Ishikawa (cell line): ENCODE results near the gene KLHL28.

ENCODE experiments used
- CEBPB ChIP-seq: IDR thresholded peaks from 2 replicates; pipeline ENCODE4 v1.6.1; 2012
- CREB1 ChIP-seq: IDR thresholded peaks from 2 replicates; pipeline ENCODE4 v1.6.1; 2012; ENCODE audit warnings: low read depth
- EGR1 ChIP-seq: IDR thresholded peaks from 2 replicates; pipeline ENCODE4 v1.6.1; 2012
- EP300 ChIP-seq: IDR thresholded peaks from 2 replicates; pipeline ENCODE4 v1.6.1; 2012; ENCODE audit warnings: borderline replicate concordance
- MAX ChIP-seq: IDR thresholded peaks from 2 replicates; pipeline ENCODE4 v1.6.1; 2012
- NFIC ChIP-seq: IDR thresholded peaks from 2 replicates; pipeline ENCODE4 v1.6.1; 2012
- RAD21 ChIP-seq: IDR thresholded peaks from 2 replicates; pipeline ENCODE4 v1.6.1; 2012; ENCODE audit warnings: low read depth
- TEAD4 ChIP-seq: IDR thresholded peaks from 2 replicates; pipeline ENCODE4 v1.6.1; 2012
- YY1 ChIP-seq: IDR thresholded peaks from 2 replicates; pipeline ENCODE4 v1.6.1; 2012; ENCODE audit warnings: low read depth
- ZBTB7A ChIP-seq: IDR thresholded peaks from 2 replicates; pipeline ENCODE4 v1.6.1; 2012; ENCODE audit warnings: low read depth
- TF ChIP-seq, protein P1 (sequence below): IDR thresholded peaks from 2 replicates; pipeline ENCODE4 v1.6.1; 2012; ENCODE audit warnings: low read depth, mild to moderate bottlenecking
- TF ChIP-seq, protein P2 (sequence below): IDR thresholded peaks from 2 replicates; pipeline ENCODE4 v1.6.1; 2012

GRCh38 chr14:44940944-44941343 is 20.8 kb downstream of the KLHL28 start:
- TF ChIP-seq RAD21 (no peak), EP300 (no peak), TEAD4 (no peak), NFIC (no peak), YY1 (no peak), EGR1 (no peak), CREB1 (no peak), ZBTB7A (no peak), CEBPB (no peak), MAX (no peak)
- TF ChIP-seq, protein P1, sequence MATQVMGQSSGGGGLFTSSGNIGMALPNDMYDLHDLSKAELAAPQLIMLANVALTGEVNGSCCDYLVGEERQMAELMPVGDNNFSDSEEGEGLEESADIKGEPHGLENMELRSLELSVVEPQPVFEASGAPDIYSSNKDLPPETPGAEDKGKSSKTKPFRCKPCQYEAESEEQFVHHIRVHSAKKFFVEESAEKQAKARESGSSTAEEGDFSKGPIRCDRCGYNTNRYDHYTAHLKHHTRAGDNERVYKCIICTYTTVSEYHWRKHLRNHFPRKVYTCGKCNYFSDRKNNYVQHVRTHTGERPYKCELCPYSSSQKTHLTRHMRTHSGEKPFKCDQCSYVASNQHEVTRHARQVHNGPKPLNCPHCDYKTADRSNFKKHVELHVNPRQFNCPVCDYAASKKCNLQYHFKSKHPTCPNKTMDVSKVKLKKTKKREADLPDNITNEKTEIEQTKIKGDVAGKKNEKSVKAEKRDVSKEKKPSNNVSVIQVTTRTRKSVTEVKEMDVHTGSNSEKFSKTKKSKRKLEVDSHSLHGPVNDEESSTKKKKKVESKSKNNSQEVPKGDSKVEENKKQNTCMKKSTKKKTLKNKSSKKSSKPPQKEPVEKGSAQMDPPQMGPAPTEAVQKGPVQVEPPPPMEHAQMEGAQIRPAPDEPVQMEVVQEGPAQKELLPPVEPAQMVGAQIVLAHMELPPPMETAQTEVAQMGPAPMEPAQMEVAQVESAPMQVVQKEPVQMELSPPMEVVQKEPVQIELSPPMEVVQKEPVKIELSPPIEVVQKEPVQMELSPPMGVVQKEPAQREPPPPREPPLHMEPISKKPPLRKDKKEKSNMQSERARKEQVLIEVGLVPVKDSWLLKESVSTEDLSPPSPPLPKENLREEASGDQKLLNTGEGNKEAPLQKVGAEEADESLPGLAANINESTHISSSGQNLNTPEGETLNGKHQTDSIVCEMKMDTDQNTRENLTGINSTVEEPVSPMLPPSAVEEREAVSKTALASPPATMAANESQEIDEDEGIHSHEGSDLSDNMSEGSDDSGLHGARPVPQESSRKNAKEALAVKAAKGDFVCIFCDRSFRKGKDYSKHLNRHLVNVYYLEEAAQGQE, result no peak
- TF ChIP-seq, protein P2, sequence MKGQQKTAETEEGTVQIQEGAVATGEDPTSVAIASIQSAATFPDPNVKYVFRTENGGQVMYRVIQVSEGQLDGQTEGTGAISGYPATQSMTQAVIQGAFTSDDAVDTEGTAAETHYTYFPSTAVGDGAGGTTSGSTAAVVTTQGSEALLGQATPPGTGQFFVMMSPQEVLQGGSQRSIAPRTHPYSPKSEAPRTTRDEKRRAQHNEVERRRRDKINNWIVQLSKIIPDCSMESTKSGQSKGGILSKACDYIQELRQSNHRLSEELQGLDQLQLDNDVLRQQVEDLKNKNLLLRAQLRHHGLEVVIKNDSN, result no peak
